ENCODE results near the gene DGKA.
"Not testable (repeated sequence)": the region's sequence is repeated elsewhere in the genome, so short reads cannot be mapped to it uniquely, and the experiment has no call there.

DGKA gene
- long read RNA-seq, donor 1, partial matches to known transcripts: 28 of 28 reads
- long read RNA-seq, donor 1, other reads (novel, unspliced or antisense): 0 of 28 reads
- long read RNA-seq, donor 2: 0 reads
- long read RNA-seq, donor 3: 0 reads
- long read RNA-seq, donor 4, partial matches to known transcripts: 0 of 1 reads
- long read RNA-seq, donor 4, other reads (novel, unspliced or antisense): 0 of 1 reads
- long read RNA-seq, donor 5, partial matches to known transcripts: 0 of 20 reads
- long read RNA-seq, donor 5, other reads (novel, unspliced or antisense): 19 of 20 reads
- long read RNA-seq, donor 6, partial matches to known transcripts: 0 of 1 reads
- long read RNA-seq, donor 6, other reads (novel, unspliced or antisense): 0 of 1 reads
- long read RNA-seq, donor 7, partial matches to known transcripts: 0 of 3 reads
- long read RNA-seq, donor 7, other reads (novel, unspliced or antisense): 0 of 3 reads
- long read RNA-seq, donor 8, partial matches to known transcripts: 0 of 1 reads
- long read RNA-seq, donor 8, other reads (novel, unspliced or antisense): 0 of 1 reads

- DNase-seq: peak; percentile 48
Measured at GRCh38 chr12:55930771-55931316, at the start of gene DGKA. Gene DGKA, plus strand, starts transcription at chr12:55931162. Its CDS starts 5,342 bp downstream, at chr12:55936504.

GRCh38 chr12:55885113-55885512 is 45.8 kb upstream of the DGKA start:
- DNase-seq: no peak

GRCh38 chr12:55891310-55891709 is 39.7 kb upstream of the DGKA start:
- DNase-seq: no peak

- no peak for DNase-seq
Measured at GRCh38 chr12:55893723-55894122, 37.2 kb upstream of the DGKA start.

- no peak for DNase-seq
Measured at GRCh38 chr12:55899082-55899481, 31.9 kb upstream of the DGKA start.

GRCh38 chr12:55901881-55902490 is 29.0 kb upstream of the DGKA start:
- DNase-seq: no peak

GRCh38 chr12:55906056-55906455 is 24.9 kb upstream of the DGKA start:
- DNase-seq: no peak

- no peak for DNase-seq
Measured at GRCh38 chr12:55908726-55909512, 22.0 kb upstream of the DGKA start.

GRCh38 chr12:55909513-55909884 is 21.5 kb upstream of the DGKA start:
- DNase-seq: no peak

- DNase-seq: no peak
Measured at GRCh38 chr12:55912908-55913307, 18.1 kb upstream of the DGKA start.

- DNase-seq: no peak
Measured at GRCh38 chr12:55915482-55915859, 15.5 kb upstream of the DGKA start.

- DNase-seq: not testable (repeated sequence)
Measured at GRCh38 chr12:55919032-55919431, 11.9 kb upstream of the DGKA start.

- DNase-seq: no peak
Measured at GRCh38 chr12:55922126-55922525, 8.8 kb upstream of the DGKA start.

- DNase-seq: not testable (repeated sequence)
Measured at GRCh38 chr12:55923648-55924047, 7.3 kb upstream of the DGKA start.

- DNase-seq: no peak
Measured at GRCh38 chr12:55925371-55925770, 5.6 kb upstream of the DGKA start.

GRCh38 chr12:55925870-55926737 is 4.9 kb upstream of the DGKA start:
- DNase-seq: no peak

GRCh38 chr12:55926738-55927587 is 4.0 kb upstream of the DGKA start:
- DNase-seq: peak; percentile 93

- DNase-seq: peak; percentile 91
Measured at GRCh38 chr12:55927588-55928502, 3.1 kb upstream of the DGKA start, which contains the start of gene PYM1. Gene PYM1, minus strand, starts transcription at chr12:55927894. Its CDS starts 133 bp downstream, at chr12:55927761.

- DNase-seq: no peak
Measured at GRCh38 chr12:55929306-55929791, 1.6 kb upstream of the DGKA start.
